Adrenal gland (tissue), 12 donors: ENCODE data around the gene RNF44. TPM values are rescaled to one million over a fixed set of nuclear protein-coding genes. Genes with fewer than 3 reads are reported as not detected.

Experiments
- DNase-seq, 7 donors: peaks; one replicate each; pipeline ENCODE4 v3.0.0-alpha.2; 2019 to 2020
- H3K27ac ChIP-seq, 5 donors: fragments of 200-600 bp; sonication (generic) in 4 of 5; 1 replicate in 3 of 5; 2 replicates in 2 of 5; pipeline versions ENCODE4 v1.5.1 to v1.8.0; 2016 to 2020; ENCODE audit warnings: mild to moderate bottlenecking in 1 of 5
- H3K27me3 ChIP-seq: fragments of 200-600 bp; 2 replicates; pipeline ENCODE4 v1.8.0; 2021
- H3K36me3 ChIP-seq, 2 donors: fragments of 200-600 bp; replicated peaks in 1 of 2; 1 replicate in 1 of 2; 2 replicates in 1 of 2; pipeline versions ENCODE4 v1.5.1 to v1.8.0; 2018 to 2022
- H3K4me1 ChIP-seq, 2 donors: fragments of 200-600 bp; replicated peaks in 1 of 2; 1 replicate in 1 of 2; 2 replicates in 1 of 2; pipeline versions ENCODE4 v1.5.1 to v1.8.0; 2018 to 2021
- H3K4me3 ChIP-seq, 4 donors: fragments of 200-600 bp; sonication (generic) in 3 of 4; one replicate each; pipeline ENCODE4 v1.5.1; 2016 to 2018
- H3K9me3 ChIP-seq, 3 donors: fragments of 200-600 bp; sonication (generic) in 1 of 3; replicated peaks in 1 of 3; 1 replicate in 2 of 3; 2 replicates in 1 of 3; pipeline versions ENCODE4 v1.5.1 to v1.8.0; 2016 to 2021
- POLR2A ChIP-seq, 2 donors: fragments of 450-650 bp; IDR thresholded peaks; one replicate each; pipeline ENCODE4 v1.6.1; 2017; ENCODE audit warnings: antibody characterized with exemption in 2 of 2, mild to moderate bottlenecking in 2 of 2, moderate library complexity in 1 of 2
- WGBS, 4 donors: extraction: QIAGEN DNeasy Blood & Tissue Kit in 2 of 4; methylation state at CpG; one replicate each; pipeline versions ENCODE4 v1.1.5 to v1.1.7; 2013 to 2017; 5-methylcytosine and 5-hydroxymethylcytosine counted together
- intact Hi-C, 2 donors: fragments of 100-400 bp; cut with DNase I; formaldehyde crosslinking; loops; one replicate each; pipeline versions ENCODE4 v1.14.1 to v1.15.0; 2022 to 2023
- polyA plus RNA-seq, 3 donors: library from polyadenylated mRNA; stranded (reverse); fragments of 200-250 nt in 2 of 3; fragments of 350-450 nt in 1 of 3; fragmentation: Illumina TruSeq in 1 of 3; extraction: RNeasy Lipid Tissue Mini Kit (QIAGEN cat#74804) in 1 of 3; gene quantifications; one replicate each; pipeline ENCODE4 v1.2.3, GENCODE V29; 2013 to 2014
- total RNA-seq, 9 donors: library from RNA; depleted of rRNA in 4 of 9; stranded (reverse); fragments of >200 nt in 4 of 9; fragments of 120-200 nt in 1 of 9; fragmentation: NEBNext Ultra II Directional in 1 of 9; extraction: Animal tissue kit (Norgen Biotek cat#: 25700) in 1 of 9; gene quantifications; one replicate each; pipeline versions ENCODE4 v1.1.0 to v1.2.4, GENCODE V29; 2013 to 2023
- TF ChIP-seq, protein P1 (sequence below), 6 experiments: fragments of 450-650 bp in 4 of 6; fragments of 200-600 bp in 2 of 6; sonication (generic) in 1 of 6; IDR thresholded peaks; 1 replicate in 5 of 6; 2 replicates in 1 of 6; pipeline versions ENCODE4 v1.5.1 to v1.8.0; 2016 to 2021; ENCODE audit warnings: antibody characterized with exemption in 6 of 6, mild to moderate bottlenecking in 2 of 6, moderate library complexity in 1 of 6
- donor health status: healthy with polysubstance abuse.
- donor health status: Bipolar disorder and iron deficiency.
- donor health status: DM: yes; HTN: yes; CAD: no.
- donor health status: DM: no; HTN: no; CAD: no.
- donor health status: DM: no; HTN: no; CAD: no.
- donor health status: DM: yes; HTN: yes; CAD: no.

The RNF44 gene
- total and polyA plus RNA-seq, 12 donors: 5.3 to 65.7 (median 22.8) TPM

DNA sequence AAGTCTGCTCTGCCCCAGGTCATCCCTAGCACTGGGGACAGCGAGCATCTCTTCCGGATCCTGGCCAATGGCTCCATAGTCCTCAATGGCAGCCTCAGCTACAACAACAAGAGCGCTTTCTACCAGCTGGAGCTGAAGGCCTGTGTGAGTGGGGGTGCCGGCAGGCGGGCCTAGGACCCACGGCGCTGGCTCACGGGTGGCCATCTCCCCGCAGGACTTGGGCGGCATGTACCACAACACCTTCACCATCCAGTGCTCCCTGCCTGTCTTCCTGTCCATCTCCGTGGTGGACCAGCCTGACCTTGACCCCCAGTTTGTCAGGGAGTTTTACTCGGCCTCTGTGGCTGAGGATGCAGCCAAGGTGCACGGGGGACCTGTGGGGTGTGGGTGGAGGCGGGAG, 37.9 kb upstream of the RNF44 start:
- no peak overlapping the region for H3K4me3 ChIP-seq
- no peak overlapping the region for H3K27ac ChIP-seq
- H3K36me3 ChIP-seq: no peaks in the 10 kb centered on the region
- TF ChIP-seq, protein P1, sequence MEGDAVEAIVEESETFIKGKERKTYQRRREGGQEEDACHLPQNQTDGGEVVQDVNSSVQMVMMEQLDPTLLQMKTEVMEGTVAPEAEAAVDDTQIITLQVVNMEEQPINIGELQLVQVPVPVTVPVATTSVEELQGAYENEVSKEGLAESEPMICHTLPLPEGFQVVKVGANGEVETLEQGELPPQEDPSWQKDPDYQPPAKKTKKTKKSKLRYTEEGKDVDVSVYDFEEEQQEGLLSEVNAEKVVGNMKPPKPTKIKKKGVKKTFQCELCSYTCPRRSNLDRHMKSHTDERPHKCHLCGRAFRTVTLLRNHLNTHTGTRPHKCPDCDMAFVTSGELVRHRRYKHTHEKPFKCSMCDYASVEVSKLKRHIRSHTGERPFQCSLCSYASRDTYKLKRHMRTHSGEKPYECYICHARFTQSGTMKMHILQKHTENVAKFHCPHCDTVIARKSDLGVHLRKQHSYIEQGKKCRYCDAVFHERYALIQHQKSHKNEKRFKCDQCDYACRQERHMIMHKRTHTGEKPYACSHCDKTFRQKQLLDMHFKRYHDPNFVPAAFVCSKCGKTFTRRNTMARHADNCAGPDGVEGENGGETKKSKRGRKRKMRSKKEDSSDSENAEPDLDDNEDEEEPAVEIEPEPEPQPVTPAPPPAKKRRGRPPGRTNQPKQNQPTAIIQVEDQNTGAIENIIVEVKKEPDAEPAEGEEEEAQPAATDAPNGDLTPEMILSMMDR (IDR thresholded peaks at IDR 0.05): no peak
- TF ChIP-seq POLR2A (IDR thresholded peaks at IDR 0.05): no peak
- intact Hi-C loops: no loop called here
- 71 to 86% (median 77%) methylated on average over 2 to 14 of the region's 14 CpGs for WGBS, 4 donors
- DNase-seq: no peak
- H3K4me1 ChIP-seq: no peaks in the 10 kb centered on the region
- peaks cover 6% of the 10 kb centered on the region for H3K27me3 ChIP-seq
- H3K9me3 ChIP-seq: no peaks in the 10 kb centered on the region

DNA sequence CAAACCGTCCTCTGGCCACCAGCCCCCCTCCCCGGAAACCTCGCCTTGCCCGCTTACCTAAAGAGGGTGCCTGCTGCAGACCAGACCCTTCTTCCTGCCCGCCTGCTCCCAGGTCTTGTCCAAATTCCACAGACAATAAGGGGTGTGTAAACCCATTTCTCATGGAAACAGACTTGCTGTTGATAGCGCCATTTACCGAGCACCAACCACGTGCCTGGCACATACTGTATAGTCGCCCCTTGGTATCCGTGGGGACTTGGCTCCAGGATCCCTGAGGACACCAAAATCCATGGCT, 37.0 kb upstream of the RNF44 start:
- TF ChIP-seq, protein P1 (IDR thresholded peaks at IDR 0.05): peak in 2 of 6 experiments; percentile 0 to 23
- no peak for TF ChIP-seq POLR2A (IDR thresholded peaks at IDR 0.05)
- Histone ChIP-seq H3K36me3 (no peaks in the 10 kb centered on the region), H3K9me3 (no peaks in the 10 kb centered on the region), H3K27ac (no peak overlapping the region), H3K27me3 (peaks cover 6% of the 10 kb centered on the region), H3K4me1 (no peaks in the 10 kb centered on the region), H3K4me3 (no peak overlapping the region)
- 21 to 46% (median 37%) methylated on average over 10 of the region's 10 CpGs for WGBS, 4 donors
- no peak for DNase-seq
- intact Hi-C loops: no loop called here

DNA sequence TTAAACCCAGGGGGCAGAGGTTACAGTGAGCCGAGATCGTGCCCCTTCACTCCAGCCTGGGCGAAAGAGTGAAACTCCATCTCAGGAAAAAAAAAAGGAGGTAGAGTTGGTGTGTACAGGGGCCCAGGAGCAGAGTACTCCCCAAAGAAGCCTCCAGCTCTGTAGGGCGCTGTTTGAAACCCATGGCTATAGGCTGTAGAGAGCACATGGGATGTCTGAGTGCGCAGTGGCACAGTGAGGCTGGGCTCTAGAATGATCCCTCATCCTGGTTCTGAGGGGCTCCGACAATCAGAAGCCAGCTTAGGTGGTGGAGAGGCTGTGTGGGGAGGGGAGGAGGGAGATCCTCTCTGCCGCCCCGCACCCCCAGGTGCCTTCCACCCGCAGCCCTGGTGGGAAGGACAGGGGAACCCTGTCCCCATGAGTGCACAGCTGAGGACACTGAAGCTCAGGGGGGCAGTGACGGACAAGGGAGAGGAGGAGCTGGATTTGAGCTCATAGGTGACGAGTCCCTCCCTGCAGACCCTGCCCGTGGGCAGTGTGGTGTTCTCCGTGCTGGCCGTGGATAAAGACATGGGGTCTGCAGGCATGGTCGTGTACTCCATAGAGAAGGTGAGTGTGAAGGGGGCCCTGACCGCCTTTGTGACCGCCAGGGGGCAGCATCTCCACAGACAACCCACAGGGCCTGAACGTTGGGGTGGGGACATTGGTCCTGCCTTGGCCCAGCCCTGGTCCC, 36.5 kb upstream of the RNF44 start:
- Histone ChIP-seq H3K4me1 (no peaks in the 10 kb centered on the region), H3K27ac (no peak overlapping the region), H3K9me3 (no peaks in the 10 kb centered on the region), H3K27me3 (peaks cover 6% of the 10 kb centered on the region), H3K36me3 (no peaks in the 10 kb centered on the region), H3K4me3 (no peak overlapping the region)
- intact Hi-C loops: no loop called here
- TF ChIP-seq, protein P1 (IDR thresholded peaks at IDR 0.05): peak; percentile 63 to 84 (median 72)
- TF ChIP-seq POLR2A (IDR thresholded peaks at IDR 0.05): no peak
- DNase-seq: peak; percentile 62 to 85 (median 77)
- 32 to 38% (median 35%) methylated on average over 16 to 18 of the region's 18 CpGs for WGBS, 4 donors

DNA sequence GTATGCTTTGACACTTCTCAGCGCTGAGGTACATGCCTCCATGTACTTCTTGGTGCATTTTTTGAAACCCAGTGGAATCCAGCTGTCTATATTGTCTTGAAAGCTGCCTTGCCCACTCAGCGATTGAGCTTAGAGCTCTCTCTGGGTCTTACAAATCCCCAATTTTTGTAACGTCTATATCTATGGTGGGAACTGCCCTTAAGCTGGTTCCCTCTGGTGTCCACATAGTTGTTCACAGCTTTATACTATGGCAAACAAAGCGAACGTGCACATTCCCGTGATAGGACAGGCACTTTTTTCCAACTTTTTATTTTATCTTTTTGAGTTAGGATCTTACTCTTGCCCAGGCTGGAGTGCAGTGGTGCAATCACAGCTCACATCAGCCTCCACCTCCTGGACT, 32.8 kb upstream of the RNF44 start:
- Histone ChIP-seq H3K27me3 (peaks cover 6% of the 10 kb centered on the region), H3K27ac (no peak overlapping the region), H3K4me1 (no peaks in the 10 kb centered on the region), H3K9me3 (no peaks in the 10 kb centered on the region), H3K4me3 (no peak overlapping the region), H3K36me3 (no peaks in the 10 kb centered on the region)
- 40 to 57% (median 48%) methylated on average over 6 of the region's 6 CpGs for WGBS, 4 donors
- intact Hi-C loops: no loop called here
- no peak for DNase-seq
- TF ChIP-seq POLR2A (IDR thresholded peaks at IDR 0.05): no peak
- TF ChIP-seq, protein P1 (IDR thresholded peaks at IDR 0.05): no peak
